GM12878 (cell line): ENCODE results near the gene KRT32. TPM values are rescaled to one million over a fixed set of nuclear protein-coding genes. Genes with fewer than 3 reads are reported as not detected.

ENCODE experiments used
- ATAC-seq: fragments of 200-7000 bp; cut with Tn5 transposase; 3 replicates; pipeline ENCODE4 v1.9.1; 2020; ENCODE audit warnings: mild to moderate bottlenecking, moderate library complexity
- BruUV-seq: library from RNA; stranded (reverse); fragments of 400-500 nt; replicated peaks from 2 replicates; lab custom pipeline; 2021; lab: Mats Ljungman, UMichigan
- CTCF ChIA-PET: fragments of 300-600 bp; sonication (Branson Sonifier 250); formaldehyde crosslinking; extraction: SDS; loops from one replicate; lab custom pipeline; 2021; ENCODE audit warnings: inconsistent platforms; lab: Yijun Ruan, JAX
- POLR2A ChIA-PET: fragments of 350-600 bp; formaldehyde crosslinking; extraction: SDS; loops from one replicate; lab custom pipeline; 2021; ENCODE audit warnings: inconsistent platforms; lab: Charles Lee
- RAD21 ChIA-PET: fragments of 300-600 bp; sonication (Branson Sonifier 250); formaldehyde crosslinking; loops from one replicate; lab custom pipeline; 2023; ENCODE audit warnings: antibody characterized with exemption; ENCODE audit not compliant: unreplicated experiment; lab: Charles Lee
- SMC1A ChIA-PET: fragments of 300-600 bp; sonication (Branson Sonifier 250); formaldehyde crosslinking; loops from one replicate; lab custom pipeline; 2023; ENCODE audit not compliant: unreplicated experiment, uncharacterized antibody; lab: Charles Lee
- DNase-seq: peaks from one replicate; pipeline ENCODE4 v3.0.0-alpha.2; 2011; ENCODE audit warnings: low read depth, low spot score
- FAIRE-seq: peaks from 3 replicates; lab custom pipeline; 2011; peaks lifted over from hg19 to GRCh38; lab: Jason Lieb, UNC
- H2AFZ ChIP-seq: 2 replicates; pipeline ENCODE4 v1.6.0; 2011; ENCODE audit warnings: low read depth, low read length, control low read depth; ENCODE audit not compliant: control insufficient read depth
- H3K27ac ChIP-seq: 2 replicates; pipeline ENCODE4 v1.5.1; 2011; ENCODE audit warnings: control low read depth; ENCODE audit not compliant: control insufficient read depth, insufficient read depth
- H3K27me3 ChIP-seq, 2 experiments: replicated peaks in 1 of 2; 2 replicates each; pipeline versions ENCODE4 v1.6.0 to v1.6.1; 2011; ENCODE audit warnings: low read length in 1 of 2; ENCODE audit not compliant: control insufficient read depth in 2 of 2, insufficient read depth in 2 of 2
- H3K36me3 ChIP-seq, 2 experiments: 2 replicates each; pipeline ENCODE4 v1.5.1; 2011; ENCODE audit warnings: low read length in 1 of 2; ENCODE audit not compliant: control insufficient read depth in 2 of 2, insufficient read depth in 2 of 2
- H3K4me1 ChIP-seq: 2 replicates; pipeline ENCODE4 v1.6.1; 2011; ENCODE audit warnings: mild to moderate bottlenecking, low read length, moderate library complexity, mixed read lengths; ENCODE audit not compliant: control insufficient read depth, insufficient read depth
- H3K4me2 ChIP-seq: 2 replicates; pipeline ENCODE4 v1.6.0; 2011; ENCODE audit warnings: control low read depth; ENCODE audit not compliant: control insufficient read depth, insufficient read depth
- H3K4me3 ChIP-seq: fragments of 200-600 bp; sonication (generic); 2 replicates; pipeline ENCODE4 v1.5.1; 2016
- H3K79me2 ChIP-seq: 2 replicates; pipeline ENCODE4 v1.6.0; 2011; ENCODE audit warnings: low read length; ENCODE audit not compliant: control insufficient read depth, insufficient read depth
- H3K9ac ChIP-seq: 2 replicates; pipeline ENCODE4 v1.8.0; 2011; ENCODE audit warnings: low read length, control low read depth, mixed read lengths; ENCODE audit not compliant: control insufficient read depth, insufficient read depth
- H3K9me3 ChIP-seq: replicated peaks from 3 replicates; pipeline ENCODE4 v1.5.1; 2011; ENCODE audit warnings: mild to moderate bottlenecking, low read length; ENCODE audit not compliant: control insufficient read depth, insufficient read depth
- H4K20me1 ChIP-seq: 2 replicates; pipeline ENCODE4 v1.6.0; 2011; ENCODE audit not compliant: control insufficient read depth, insufficient read depth
- ASH2L ChIP-seq: fragments of 300-600, 200-600 bp; sonication (generic); IDR thresholded peaks from 2 replicates; pipeline ENCODE4 v1.6.1; 2017; ENCODE audit warnings: low read depth, mild to moderate bottlenecking, borderline replicate concordance
- BACH1 ChIP-seq: fragments of 450-650 bp; IDR thresholded peaks from 2 replicates; pipeline ENCODE4 v1.6.1; 2017; ENCODE audit warnings: mild to moderate bottlenecking, borderline replicate concordance
- CHD4 ChIP-seq: fragments of 200-600 bp; sonication (generic); IDR thresholded peaks from 2 replicates; pipeline ENCODE4 v1.6.1; 2016; ENCODE audit warnings: mild to moderate bottlenecking
- EP300 ChIP-seq, 2 experiments: fragments of 150-350 bp in 1 of 2; IDR thresholded peaks; 2 replicates each; pipeline ENCODE4 v1.6.1; 2011 to 2012; ENCODE audit warnings: low read depth in 2 of 2, low read length in 2 of 2, borderline replicate concordance in 1 of 2, improper control_type of control experiment in 1 of 2, inconsistent platforms in 1 of 2; ENCODE audit not compliant: control insufficient read depth in 1 of 2
- FOS ChIP-seq: IDR thresholded peaks from 3 replicates; pipeline ENCODE4 v1.6.1; 2011; ENCODE audit warnings: borderline replicate concordance; ENCODE audit not compliant: insufficient read length; ENCODE audit errors: extremely low read depth
- FOXM1 ChIP-seq: IDR thresholded peaks from 2 replicates; pipeline ENCODE4 v1.6.1; 2012; ENCODE audit warnings: low read depth, mild to moderate bottlenecking, inconsistent platforms, low read length, moderate library complexity
- GATAD2B ChIP-seq: fragments of 450-650 bp; conservative IDR thresholded peaks from 2 replicates; pipeline ENCODE4 v1.6.1; 2017; ENCODE audit warnings: low read depth, mild to moderate bottlenecking, moderate library complexity
- HDAC6 ChIP-seq: fragments of 200-600 bp; sonication (generic); IDR thresholded peaks from one replicate; pipeline ENCODE4 v1.8.0; 2017; ENCODE audit warnings: antibody characterized with exemption; ENCODE audit not compliant: unreplicated experiment
- KAT2A ChIP-seq: conservative IDR thresholded peaks from 2 replicates; pipeline ENCODE4 v1.6.1; 2011; ENCODE audit warnings: low read depth, low read length; ENCODE audit not compliant: control insufficient read depth
- MTA3 ChIP-seq: IDR thresholded peaks from 2 replicates; pipeline ENCODE4 v1.6.1; 2012; ENCODE audit warnings: low read length, inconsistent platforms, borderline replicate concordance
- RB1 ChIP-seq: fragments of 450-650 bp; formaldehyde crosslinking; IDR thresholded peaks from 2 replicates; pipeline ENCODE4 v1.6.1; 2017; ENCODE audit warnings: mild to moderate bottlenecking, borderline replicate concordance
- RFX5 ChIP-seq: IDR thresholded peaks from 2 replicates; pipeline ENCODE4 v1.6.1; 2011; ENCODE audit warnings: low read depth, low read length, improper control_type of control experiment
- SMC3 ChIP-seq: IDR thresholded peaks from 2 replicates; pipeline ENCODE4 v1.6.1; 2011; ENCODE audit warnings: low read length, improper control_type of control experiment, borderline replicate concordance
- STAT3 ChIP-seq: IDR thresholded peaks from 2 replicates; pipeline ENCODE4 v1.6.1; 2011; ENCODE audit warnings: low read depth, low read length, improper control_type of control experiment
- ZNF274 ChIP-seq: IDR thresholded peaks from one replicate; pipeline ENCODE4 v1.8.0; 2011; ENCODE audit not compliant: insufficient read length, insufficient read depth
- WGBS: methylation state at CpG from one replicate; pipeline ENCODE4 v1.1.6; 2016; ENCODE audit warnings: low lambda C conversion rate; ENCODE audit not compliant: insufficient replicate concordance, insufficient coverage; ENCODE audit errors: missing lambda C conversion rate; 5-methylcytosine and 5-hydroxymethylcytosine counted together
- in situ Hi-C: fragments of 300-500 bp; cut with MboI; formaldehyde crosslinking; loops from 9 replicates; pipeline ENCODE4 v1.14.3; 2018; ENCODE audit warnings: mixed read lengths
- intact Hi-C: fragments of 100-400 bp; cut with micrococcal nuclease; formaldehyde crosslinking; loops from one replicate; pipeline ENCODE4 v1.14.2; 2022; ENCODE audit not compliant: unreplicated experiment
- polyA plus RNA-seq, 11 experiments: library from polyadenylated mRNA; depleted of rRNA in 4 of 11; unstranded in 6 of 11; stranded (reverse) in 5 of 11; fragments of >200 nt; fragmentation: Nextera tagmentation in 4 of 11; fragmentation: Illumina TruSeq in 1 of 11; extraction: Ambion mirVana in 4 of 11; extraction: Trizol in 1 of 11; gene quantifications; 1 replicate in 1 of 11; 2 replicates in 10 of 11; pipeline versions ENCODE4 v1.2.1 to v1.2.3, GENCODE V29; 2011 to 2016; ENCODE audit warnings: inconsistent platforms in 2 of 11, missing spikeins in 2 of 11, low read depth in 1 of 11
- total RNA-seq, 4 experiments: library from RNA; depleted of rRNA in 3 of 4; stranded (reverse); fragments of >200 nt in 3 of 4; fragmentation: Illumina TruSeq in 1 of 4; extraction: Trizol in 1 of 4; gene quantifications; 2 replicates each; pipeline versions ENCODE4 v1.2.1 to v1.2.3, GENCODE V29; 2013 to 2021
- TF ChIP-seq, protein P1 (sequence below): fragments of 450-650 bp; IDR thresholded peaks from 2 replicates; pipeline ENCODE4 v1.6.1; 2018; ENCODE audit warnings: borderline replicate concordance, mild to moderate bottlenecking; ENCODE audit not compliant: partially characterized antibody
- TF ChIP-seq, protein P2 (sequence below): IDR thresholded peaks from 2 replicates; pipeline ENCODE4 v1.6.1; 2012; ENCODE audit warnings: low read depth, low read length, improper control_type of control experiment

The KRT32 gene
- total and polyA plus RNA-seq, 10 of the 15 experiments (the other 5 are each of a cell fraction or from before 2014, with no cell fraction given): not detected

DNA sequence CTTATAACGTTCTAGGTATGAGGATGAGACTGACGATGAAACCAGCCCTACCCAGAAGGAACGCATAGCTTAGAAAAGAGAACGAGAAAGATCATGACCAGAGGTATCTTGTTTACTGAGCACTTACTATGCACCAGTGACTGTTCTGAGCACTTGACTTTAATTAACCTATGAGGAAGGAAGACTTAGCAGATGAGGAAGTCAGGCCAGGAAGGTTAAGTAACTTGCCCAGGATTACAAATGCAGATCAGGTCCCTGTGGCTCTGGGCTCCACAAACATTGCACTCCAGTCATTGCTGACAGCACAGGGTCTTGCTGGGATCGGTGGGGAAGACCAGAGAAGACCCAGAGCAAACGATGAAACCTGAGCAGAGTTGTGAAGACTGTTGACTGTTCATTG, 31.1 kb upstream of the KRT32 start:
- intact Hi-C loops: loop anchor here (5.0 kb wide), 1 partner anchor 586 kb away; no protein-coding TSS in a partner anchor
- no peaks in the 10 kb centered on the region for H4K20me1 ChIP-seq
- FAIRE-seq: no peak

More for the DNA sequence above, 31.1 kb upstream of the KRT32 start:
- in situ Hi-C loops: no loop called here
- H2AFZ ChIP-seq: no peak overlapping the region
- 7% methylated on average over 6 of the region's 6 CpGs for WGBS
- H3K27me3 ChIP-seq: peaks cover 0 to under 1% of the 10 kb centered on the region in 2 experiments; a peak in 2 of 4 replicates
- TF ChIP-seq CHD4: no peak
- TF ChIP-seq SMC3: no peak
- TF ChIP-seq FOXM1: no peak
- TF ChIP-seq ASH2L: no peak
- TF ChIP-seq MTA3: no peak
- TF ChIP-seq, protein P1, sequence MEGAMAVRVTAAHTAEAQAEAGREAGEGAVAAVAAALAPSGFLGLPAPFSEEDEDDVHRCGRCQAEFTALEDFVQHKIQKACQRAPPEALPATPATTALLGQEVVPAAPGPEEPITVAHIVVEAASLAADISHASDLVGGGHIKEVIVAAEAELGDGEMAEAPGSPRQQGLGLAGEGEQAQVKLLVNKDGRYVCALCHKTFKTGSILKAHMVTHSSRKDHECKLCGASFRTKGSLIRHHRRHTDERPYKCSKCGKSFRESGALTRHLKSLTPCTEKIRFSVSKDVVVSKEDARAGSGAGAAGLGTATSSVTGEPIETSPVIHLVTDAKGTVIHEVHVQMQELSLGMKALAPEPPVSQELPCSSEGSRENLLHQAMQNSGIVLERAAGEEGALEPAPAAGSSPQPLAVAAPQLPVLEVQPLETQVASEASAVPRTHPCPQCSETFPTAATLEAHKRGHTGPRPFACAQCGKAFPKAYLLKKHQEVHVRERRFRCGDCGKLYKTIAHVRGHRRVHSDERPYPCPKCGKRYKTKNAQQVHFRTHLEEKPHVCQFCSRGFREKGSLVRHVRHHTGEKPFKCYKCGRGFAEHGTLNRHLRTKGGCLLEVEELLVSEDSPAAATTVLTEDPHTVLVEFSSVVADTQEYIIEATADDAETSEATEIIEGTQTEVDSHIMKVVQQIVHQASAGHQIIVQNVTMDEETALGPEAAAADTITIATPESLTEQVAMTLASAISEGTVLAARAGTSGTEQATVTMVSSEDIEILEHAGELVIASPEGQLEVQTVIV: no peak
- no peak for TF ChIP-seq GATAD2B
- no peak for TF ChIP-seq RFX5
- TF ChIP-seq STAT3: no peak
- TF ChIP-seq HDAC6: no peak
- TF ChIP-seq RB1: no peak
- no peak for TF ChIP-seq ZNF274
- TF ChIP-seq BACH1: no peak
- no peak for TF ChIP-seq KAT2A
- TF ChIP-seq EP300 (IDR thresholded peaks at IDR 0.05; ENCODE audit: borderline replicate concordance in 1 of 2, control insufficient read depth in 1 of 2, low read depth in 2 of 2, low read length in 2 of 2): no peak
- TF ChIP-seq, protein P2, sequence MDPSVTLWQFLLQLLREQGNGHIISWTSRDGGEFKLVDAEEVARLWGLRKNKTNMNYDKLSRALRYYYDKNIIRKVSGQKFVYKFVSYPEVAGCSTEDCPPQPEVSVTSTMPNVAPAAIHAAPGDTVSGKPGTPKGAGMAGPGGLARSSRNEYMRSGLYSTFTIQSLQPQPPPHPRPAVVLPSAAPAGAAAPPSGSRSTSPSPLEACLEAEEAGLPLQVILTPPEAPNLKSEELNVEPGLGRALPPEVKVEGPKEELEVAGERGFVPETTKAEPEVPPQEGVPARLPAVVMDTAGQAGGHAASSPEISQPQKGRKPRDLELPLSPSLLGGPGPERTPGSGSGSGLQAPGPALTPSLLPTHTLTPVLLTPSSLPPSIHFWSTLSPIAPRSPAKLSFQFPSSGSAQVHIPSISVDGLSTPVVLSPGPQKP: no peak
- no peak for TF ChIP-seq FOS
- H3K4me2 ChIP-seq: no peak overlapping the region
- no peak overlapping the region for H3K9ac ChIP-seq
- no peaks in the 10 kb centered on the region for H3K9me3 ChIP-seq
- ChIA-PET POLR2A (no interaction called here), SMC1A (no interaction called here), RAD21 (no interaction called here), CTCF (interaction anchor here (0.9 to 1.5 kb wide), 3 partner anchors 12 to 165 kb away, joined by 3 to 6 read pairs (median 3); no protein-coding TSS in a partner anchor)
- BruUV-seq: no TSS peak
- H3K4me1 ChIP-seq: no peaks in the 10 kb centered on the region
- DNase-seq (no peak), ATAC-seq (no peak)
- H3K27ac ChIP-seq: no peak overlapping the region
- H3K79me2 ChIP-seq: no peaks in the 10 kb centered on the region
- no peaks in the 10 kb centered on the region for H3K36me3 ChIP-seq
- H3K4me3 ChIP-seq: no peak overlapping the region
